HCT116 (cell line): ENCODE measurements around the gene BTBD2. TPM values are rescaled to one million over a fixed set of nuclear protein-coding genes. Genes with fewer than 3 reads are reported as not detected.

Experiments
- ATAC-seq: fragments of 200-7000 bp; cut with Tn5 transposase; 2 replicates; pipeline ENCODE4 v1.9.1; 2020; ENCODE audit warnings: mild to moderate bottlenecking, moderate library complexity
- BruUV-seq: library from RNA; stranded (reverse); fragments of 400-500 nt; replicated peaks from 2 replicates; lab custom pipeline; 2021; lab: Mats Ljungman, UMichigan
- CTCF ChIA-PET: fragments of 300-600 bp; sonication (Branson Sonifier 250); formaldehyde crosslinking; loops from one replicate; lab custom pipeline; 2021; ENCODE audit warnings: antibody characterized with exemption; lab: Charles Lee
- POLR2A ChIA-PET: fragments of 300-600, 350-600 bp; sonication (Branson Sonifier 250); formaldehyde crosslinking; loops from one replicate; lab custom pipeline; 2021; ENCODE audit warnings: antibody characterized with exemption; lab: Charles Lee
- RAD21 ChIA-PET, 2 experiments: fragments of 300-600 bp; sonication (Branson Sonifier 250); formaldehyde crosslinking; loops; one replicate each; lab custom pipeline; 2023; ENCODE audit warnings: low total read pairs in 2 of 2; ENCODE audit not compliant: uncharacterized antibody in 2 of 2, unreplicated experiment in 2 of 2, low non-redundant PET in 1 of 2; lab: Charles Lee
- DNase-seq: peaks from one replicate; pipeline ENCODE4 v3.0.0-alpha.2; 2010; ENCODE audit warnings: low read depth, low spot score
- H2AFZ ChIP-seq: fragments of 200-600 bp; shearing (Covaris generic), sonication (generic); 2 replicates; pipeline ENCODE4 v1.6.1; 2017; ENCODE audit warnings: low read depth, mixed run types, mixed read lengths, antibody characterized with exemption, low read length; ENCODE audit not compliant: poor library complexity, severe bottlenecking
- H3K27ac ChIP-seq: 2 replicates; pipeline ENCODE4 v1.5.1; 2012; ENCODE audit warnings: low read depth, low read length
- H3K27me3 ChIP-seq: fragments of 200-600 bp; sonication (generic); 2 replicates; pipeline ENCODE4 v1.6.1; 2016; ENCODE audit warnings: mixed run types, low read length, mixed read lengths; ENCODE audit not compliant: insufficient read depth
- H3K36me3 ChIP-seq, 2 experiments: fragments of 200-500 bp in 1 of 2; fragments of 200-600 bp in 1 of 2; sonication (Bioruptor generic) in 1 of 2; sonication (generic) in 1 of 2; 2 replicates each; pipeline versions ENCODE4 v1.5.1 to v1.6.1; 2014 to 2016; ENCODE audit warnings: low read length in 2 of 2, inconsistent platforms in 1 of 2, mixed read lengths in 1 of 2, mixed run types in 1 of 2; ENCODE audit not compliant: insufficient read depth in 2 of 2, control insufficient read depth in 1 of 2
- H3K4me1 ChIP-seq, 2 experiments: fragments of 200-600 bp in 1 of 2; sonication (generic) in 1 of 2; 2 replicates each; pipeline versions ENCODE4 v1.5.1 to v1.6.1; 2012 to 2017; ENCODE audit warnings: low read length in 2 of 2, inconsistent platforms in 1 of 2, mild to moderate bottlenecking in 1 of 2, mixed read lengths in 1 of 2, mixed run types in 1 of 2, moderate library complexity in 1 of 2; ENCODE audit not compliant: insufficient read depth in 2 of 2, control insufficient read depth in 1 of 2
- H3K4me2 ChIP-seq: fragments of 200-600 bp; sonication (generic); 2 replicates; pipeline ENCODE4 v1.6.1; 2017; ENCODE audit warnings: mixed run types, low read length, mixed read lengths
- H3K4me3 ChIP-seq, 2 experiments: fragments of 200-600 bp in 1 of 2; sonication (generic) in 1 of 2; replicated peaks in 1 of 2; 2 replicates each; pipeline ENCODE4 v1.5.1; 2011 to 2016; ENCODE audit warnings: low read length in 2 of 2, control low read depth in 1 of 2, low read depth in 1 of 2, mild to moderate bottlenecking in 1 of 2, mixed read lengths in 1 of 2, mixed run types in 1 of 2
- H3K79me2 ChIP-seq: fragments of 200-600 bp; sonication (generic); 2 replicates; pipeline ENCODE4 v1.6.1; 2017; ENCODE audit warnings: mild to moderate bottlenecking, mixed run types, low read length, moderate library complexity, mixed read lengths; ENCODE audit not compliant: insufficient read depth
- H3K9ac ChIP-seq: fragments of 200-600 bp; sonication (generic); 2 replicates; pipeline ENCODE4 v1.6.1; 2016; ENCODE audit warnings: low read length, mixed read lengths
- H3K9me2 ChIP-seq: fragments of 200-600 bp; sonication (generic), shearing (Covaris generic); 2 replicates; pipeline ENCODE4 v1.6.1; 2017; ENCODE audit warnings: mixed run types, mild to moderate bottlenecking, moderate library complexity; ENCODE audit not compliant: insufficient read depth
- H3K9me3 ChIP-seq, 2 experiments: fragments of 200-500 bp in 1 of 2; fragments of 200-600 bp in 1 of 2; sonication (Bioruptor generic) in 1 of 2; sonication (generic) in 1 of 2; 2 replicates each; pipeline ENCODE4 v1.6.1; 2014 to 2017; ENCODE audit warnings: low read length in 2 of 2, mixed read lengths in 2 of 2, inconsistent platforms in 1 of 2, low read depth in 1 of 2, mild to moderate bottlenecking in 1 of 2, mixed run types in 1 of 2, moderate library complexity in 1 of 2; ENCODE audit not compliant: control insufficient read depth in 1 of 2, insufficient read depth in 1 of 2
- H4K20me1 ChIP-seq: fragments of 200-600 bp; sonication (generic), shearing (Covaris generic); 2 replicates; pipeline ENCODE4 v1.6.1; 2017; ENCODE audit warnings: mixed run types, mild to moderate bottlenecking, moderate library complexity; ENCODE audit not compliant: insufficient read depth
- ATF3 ChIP-seq: IDR thresholded peaks from 2 replicates; pipeline ENCODE4 v1.6.1; 2012
- CBX3 ChIP-seq: IDR thresholded peaks from 2 replicates; pipeline ENCODE4 v1.6.1; 2012; ENCODE audit warnings: low read depth
- EZH2phosphoT487 ChIP-seq: fragments of 200-600 bp; IDR thresholded peaks from 2 replicates; pipeline ENCODE4 v1.6.1; 2018; ENCODE audit warnings: antibody characterized with exemption, borderline replicate concordance
- JUND ChIP-seq: IDR thresholded peaks from 2 replicates; pipeline ENCODE4 v1.6.1; 2012
- MAX ChIP-seq: IDR thresholded peaks from 2 replicates; pipeline ENCODE4 v1.6.1; 2012
- RAD21 ChIP-seq: IDR thresholded peaks from 2 replicates; pipeline ENCODE4 v1.6.1; 2012; ENCODE audit warnings: low read depth, mild to moderate bottlenecking
- intact Hi-C: fragments of 100-400 bp; cut with micrococcal nuclease; formaldehyde crosslinking; loops from 2 replicates; pipeline ENCODE4 v1.10.0; 2022
- total RNA-seq: library from RNA; stranded (reverse); gene quantifications from one replicate; pipeline ENCODE4 v1.2.1, GENCODE V29; 2021; ENCODE audit not compliant: unreplicated experiment
- TF ChIP-seq, protein P1 (sequence below): IDR thresholded peaks from 2 replicates; pipeline ENCODE4 v1.6.1; 2012; ENCODE audit warnings: low read depth

BTBD2 gene
- total RNA-seq, 1 experiment from 2014 or later = 112 TPM

- Histone ChIP-seq H3K9me2 (no peaks in the 10 kb centered on the region), H3K4me3 (no peak overlapping the region), H3K27me3 (no peaks in the 10 kb centered on the region), H2AFZ (no peak overlapping the region), H3K36me3 (peaks cover 19 to 37% of the 10 kb centered on the region in 2 experiments; a peak in 3 of 4 replicates), H3K4me2 (peak overlapping the region; percentile 76), H3K9me3 (no peaks in the 10 kb centered on the region), H4K20me1 (no peaks in the 10 kb centered on the region), H3K9ac (peak overlapping the region; percentile 69), H3K27ac (peak overlapping the region; percentile 81), H3K4me1 (peaks cover 17 to 48% of the 10 kb centered on the region in 2 experiments), H3K79me2 (peaks cover 18% of the 10 kb centered on the region; the same call in 1 of the 2 replicates)
- BruUV-seq = no TSS peak
- TF ChIP-seq CBX3 (no peak), ATF3 (no peak), MAX (no peak), EZH2phosphoT487 (no peak), RAD21 (no peak), JUND (no peak)
- TF ChIP-seq, protein P1, sequence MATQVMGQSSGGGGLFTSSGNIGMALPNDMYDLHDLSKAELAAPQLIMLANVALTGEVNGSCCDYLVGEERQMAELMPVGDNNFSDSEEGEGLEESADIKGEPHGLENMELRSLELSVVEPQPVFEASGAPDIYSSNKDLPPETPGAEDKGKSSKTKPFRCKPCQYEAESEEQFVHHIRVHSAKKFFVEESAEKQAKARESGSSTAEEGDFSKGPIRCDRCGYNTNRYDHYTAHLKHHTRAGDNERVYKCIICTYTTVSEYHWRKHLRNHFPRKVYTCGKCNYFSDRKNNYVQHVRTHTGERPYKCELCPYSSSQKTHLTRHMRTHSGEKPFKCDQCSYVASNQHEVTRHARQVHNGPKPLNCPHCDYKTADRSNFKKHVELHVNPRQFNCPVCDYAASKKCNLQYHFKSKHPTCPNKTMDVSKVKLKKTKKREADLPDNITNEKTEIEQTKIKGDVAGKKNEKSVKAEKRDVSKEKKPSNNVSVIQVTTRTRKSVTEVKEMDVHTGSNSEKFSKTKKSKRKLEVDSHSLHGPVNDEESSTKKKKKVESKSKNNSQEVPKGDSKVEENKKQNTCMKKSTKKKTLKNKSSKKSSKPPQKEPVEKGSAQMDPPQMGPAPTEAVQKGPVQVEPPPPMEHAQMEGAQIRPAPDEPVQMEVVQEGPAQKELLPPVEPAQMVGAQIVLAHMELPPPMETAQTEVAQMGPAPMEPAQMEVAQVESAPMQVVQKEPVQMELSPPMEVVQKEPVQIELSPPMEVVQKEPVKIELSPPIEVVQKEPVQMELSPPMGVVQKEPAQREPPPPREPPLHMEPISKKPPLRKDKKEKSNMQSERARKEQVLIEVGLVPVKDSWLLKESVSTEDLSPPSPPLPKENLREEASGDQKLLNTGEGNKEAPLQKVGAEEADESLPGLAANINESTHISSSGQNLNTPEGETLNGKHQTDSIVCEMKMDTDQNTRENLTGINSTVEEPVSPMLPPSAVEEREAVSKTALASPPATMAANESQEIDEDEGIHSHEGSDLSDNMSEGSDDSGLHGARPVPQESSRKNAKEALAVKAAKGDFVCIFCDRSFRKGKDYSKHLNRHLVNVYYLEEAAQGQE = no peak
- intact Hi-C loops = no loop called here
- ChIA-PET CTCF (no interaction called here), POLR2A (interaction anchor here (2.3 to 4.2 kb wide), 2 partner anchors 9 to 12 kb away, joined by 14 to 39 read pairs; no protein-coding TSS in a partner anchor), RAD21 (no interaction called here)
- ATAC-seq (no peak), DNase-seq (no peak)
Observed at GRCh38 chr19:2041433-2041682, 25.8 kb upstream of the BTBD2 start.
